HL-60 (cell line): ENCODE data around the gene ACAA1.

Source experiments
- DNase-seq, 2 experiments: peaks; one replicate each; pipeline ENCODE4 v3.0.0-alpha.2; 2010 to 2020; ENCODE audit warnings: low read depth in 1 of 2, low spot score in 1 of 2
- H3K27ac ChIP-seq: fragments of 250-450 bp; sonication (Bioruptor Pico); replicated peaks from 2 replicates; pipeline ENCODE4 v1.5.1; 2020; ENCODE audit warnings: mild to moderate bottlenecking, moderate library complexity
- H3K27me3 ChIP-seq: fragments of 250-450 bp; sonication (Bioruptor Pico); 2 replicates; pipeline ENCODE4 v1.5.1; 2021; ENCODE audit warnings: mild to moderate bottlenecking, moderate library complexity; ENCODE audit not compliant: insufficient read depth, poor library complexity, severe bottlenecking
- H3K4me3 ChIP-seq: replicated peaks from 2 replicates; pipeline ENCODE4 v1.5.1; 2011; ENCODE audit warnings: mild to moderate bottlenecking, control low read depth, low read length; ENCODE audit not compliant: insufficient read depth
- CTCF ChIP-seq: IDR thresholded peaks from one replicate; pipeline ENCODE4 v1.5.1; 2011; ENCODE audit warnings: low read length, control low read depth, inconsistent platforms; ENCODE audit not compliant: insufficient read depth
- GABPA ChIP-seq: IDR thresholded peaks from 2 replicates; pipeline ENCODE4 v1.6.1; 2012; ENCODE audit warnings: low read depth
- POLR2AphosphoS5 ChIP-seq: IDR thresholded peaks from 2 replicates; pipeline ENCODE4 v1.6.1; 2012; ENCODE audit warnings: low read depth
- REST ChIP-seq: IDR thresholded peaks from 2 replicates; pipeline ENCODE4 v1.6.1; 2012; ENCODE audit warnings: low read depth; ENCODE audit not compliant: insufficient replicate concordance
- SPI1 ChIP-seq: IDR thresholded peaks from 2 replicates; pipeline ENCODE4 v1.6.1; 2012; ENCODE audit warnings: low read depth, mild to moderate bottlenecking, borderline replicate concordance

The ACAA1 gene

GRCh38 chr3:38086496-38086895 lies 50.4 kb downstream of the ACAA1 start:
- TF ChIP-seq CTCF = no peak
- TF ChIP-seq SPI1 = no peak
- TF ChIP-seq REST = no peak
- TF ChIP-seq GABPA = no peak
- Histone ChIP-seq H3K27ac (no peak overlapping the region), H3K27me3 (peaks cover 2% of the 10 kb centered on the region), H3K4me3 (no peak overlapping the region)
- no peak for DNase-seq

GRCh38 chr3:38085943-38086324 lies 51.0 kb downstream of the ACAA1 start:
- no peak for TF ChIP-seq POLR2AphosphoS5
- no peak for TF ChIP-seq SPI1
- TF ChIP-seq CTCF = no peak
- TF ChIP-seq GABPA = no peak
- Histone ChIP-seq H3K27ac (no peak overlapping the region), H3K4me3 (no peak overlapping the region), H3K27me3 (no peaks in the 10 kb centered on the region)
- no peak for DNase-seq

- no peak overlapping the region for H3K27ac ChIP-seq
- TF ChIP-seq CTCF (no peak), SPI1 (no peak), REST (no peak), GABPA (no peak), POLR2AphosphoS5 (no peak)
- DNase-seq = no peak
- H3K4me3 ChIP-seq = no peak overlapping the region
- no peaks in the 10 kb centered on the region for H3K27me3 ChIP-seq
Measured at GRCh38 chr3:38085311-38085942, 51.5 kb downstream of the ACAA1 start.
